SH-SY5Y (cell line): ENCODE measurements around the gene ASZ1.

Experiments used
- GATA2 ChIP-seq: IDR thresholded peaks from 2 replicates; pipeline ENCODE4 v1.6.1; 2011; ENCODE audit warnings: mild to moderate bottlenecking, low read depth, low read length
- GATA3 ChIP-seq: IDR thresholded peaks from 2 replicates; pipeline ENCODE4 v1.6.1; 2011; ENCODE audit warnings: low read depth, mild to moderate bottlenecking, low read length, moderate library complexity

DNA sequence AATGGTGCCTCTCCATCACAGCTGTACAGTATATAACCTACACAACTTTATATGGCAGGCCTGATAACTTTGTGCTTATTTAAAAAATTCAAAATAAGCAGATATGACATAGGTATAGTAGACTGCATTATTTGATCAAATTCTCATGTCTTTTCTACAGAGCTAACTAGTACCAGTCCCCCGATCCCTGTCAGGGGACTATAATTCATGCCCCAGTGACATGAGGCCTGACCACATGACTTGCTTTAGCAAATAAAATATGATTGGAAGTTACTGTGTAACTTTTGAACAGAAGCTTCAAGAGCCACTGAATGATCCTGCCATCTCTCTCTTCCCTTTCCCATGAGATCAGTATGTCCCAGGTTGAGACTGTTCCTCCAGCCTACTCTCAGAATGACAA lies 55.2 kb downstream of the ASZ1 start:
- TF ChIP-seq GATA3, result no peak
- no peak for TF ChIP-seq GATA2
